NCI-H128 (cell line): ENCODE data around the gene CTBP2.
"Not testable (repeated sequence)": the region's sequence is repeated elsewhere in the genome, so short reads cannot be mapped to it uniquely, and the experiment has no call there.

Source experiments
- DNase-seq: peaks from one replicate; lab custom pipeline; 2025; ENCODE audit not compliant: unreplicated experiment; lab: John Stamatoyannopoulos, UW

Gene CTBP2

GRCh38 chr10:125089469-125089868, 70.9 kb downstream of the CTBP2 start:
- no peak for DNase-seq

GRCh38 chr10:125087897-125088215, 72.5 kb downstream of the CTBP2 start:
- no peak for DNase-seq

- no peak for DNase-seq
Measured at GRCh38 chr10:125087191-125087896, 73.0 kb downstream of the CTBP2 start.

- DNase-seq, result no peak
Measured at GRCh38 chr10:125086691-125087090, 73.7 kb downstream of the CTBP2 start.

GRCh38 chr10:125085258-125086054, 74.9 kb downstream of the CTBP2 start:
- no peak for DNase-seq

GRCh38 chr10:125084614-125085257, 75.6 kb downstream of the CTBP2 start:
- DNase-seq, result no peak

GRCh38 chr10:125084191-125084613, 76.2 kb downstream of the CTBP2 start:
- no peak for DNase-seq

- no peak for DNase-seq
Measured at GRCh38 chr10:125083576-125083920, 76.8 kb downstream of the CTBP2 start.

GRCh38 chr10:125082881-125083575, 77.3 kb downstream of the CTBP2 start:
- no peak for DNase-seq

GRCh38 chr10:125082471-125082870, 77.9 kb downstream of the CTBP2 start:
- not testable (repeated sequence) for DNase-seq

GRCh38 chr10:125081931-125082330, 78.4 kb downstream of the CTBP2 start:
- DNase-seq, result no peak

- no peak for DNase-seq
Measured at GRCh38 chr10:125080984-125081383, 79.4 kb downstream of the CTBP2 start.

- DNase-seq, result no peak
Measured at GRCh38 chr10:125080296-125080695, 80.1 kb downstream of the CTBP2 start.

GRCh38 chr10:125079091-125079600, 81.2 kb downstream of the CTBP2 start:
- DNase-seq, result no peak

GRCh38 chr10:125076891-125077541, 83.3 kb downstream of the CTBP2 start:
- DNase-seq, result no peak

GRCh38 chr10:125076121-125076825, 84.1 kb downstream of the CTBP2 start:
- DNase-seq, result no peak

- no peak for DNase-seq
Measured at GRCh38 chr10:125073996-125074395, 86.4 kb downstream of the CTBP2 start.

GRCh38 chr10:125072794-125073193, 87.6 kb downstream of the CTBP2 start:
- DNase-seq, result no peak

GRCh38 chr10:125071008-125071407, 89.4 kb downstream of the CTBP2 start:
- no peak for DNase-seq

GRCh38 chr10:125068406-125068805, 92.0 kb downstream of the CTBP2 start:
- no peak for DNase-seq
